HG02759 (cell line): Measurements from ENCODE around the gene ACOX3.
"Not testable (repeated sequence)": the region's sequence is repeated elsewhere in the genome, so short reads cannot be mapped to it uniquely, and the experiment has no call there.

ENCODE experiments used
- ATAC-seq: cut with Tn5 transposase; IDR thresholded peaks from one replicate; pipeline ENCODE4 v1.9.1; 2021; ENCODE audit warnings: mild to moderate bottlenecking, moderate library complexity; ENCODE audit not compliant: unreplicated experiment

Gene ACOX3

GRCh38 chr4:8435656-8436121 lies 4.8 kb downstream of the ACOX3 start:
- ATAC-seq, result peak; percentile 66

- ATAC-seq, result no peak
These were observed 6.1 kb downstream of the ACOX3 start for GRCh38 chr4:8434251-8435073.

GRCh38 chr4:8433136-8433535 lies 7.4 kb downstream of the ACOX3 start:
- no peak for ATAC-seq

- no peak for ATAC-seq
These were observed 9.0 kb downstream of the ACOX3 start for GRCh38 chr4:8431553-8431952.

- peak; percentile 96 for ATAC-seq
These were observed 12.0 kb downstream of the ACOX3 start for GRCh38 chr4:8428288-8429097.

GRCh38 chr4:8427761-8428287 lies 12.7 kb downstream of the ACOX3 start:
- ATAC-seq, result peak; percentile 53

GRCh38 chr4:8427262-8427661 lies 13.3 kb downstream of the ACOX3 start:
- no peak for ATAC-seq

GRCh38 chr4:8422786-8423185 lies 17.7 kb downstream of the ACOX3 start:
- ATAC-seq, result no peak

- no peak for ATAC-seq
These were observed 18.2 kb downstream of the ACOX3 start for GRCh38 chr4:8422327-8422726.

GRCh38 chr4:8420151-8420550 lies 20.4 kb downstream of the ACOX3 start:
- not testable (repeated sequence) for ATAC-seq

GRCh38 chr4:8419222-8420041 lies 21.1 kb downstream of the ACOX3 start:
- peak; percentile 67 for ATAC-seq

- no peak for ATAC-seq
These were observed 23.4 kb downstream of the ACOX3 start for GRCh38 chr4:8417071-8417614.

GRCh38 chr4:8414377-8414776 lies 26.1 kb downstream of the ACOX3 start:
- no peak for ATAC-seq

GRCh38 chr4:8412288-8412687 lies 28.2 kb downstream of the ACOX3 start:
- no peak for ATAC-seq

GRCh38 chr4:8411351-8412180 lies 29.0 kb downstream of the ACOX3 start:
- ATAC-seq, result no peak

GRCh38 chr4:8410641-8411271 lies 29.8 kb downstream of the ACOX3 start:
- ATAC-seq, result no peak

GRCh38 chr4:8410066-8410625 lies 30.4 kb downstream of the ACOX3 start:
- ATAC-seq, result no peak

- no peak for ATAC-seq
These were observed 31.1 kb downstream of the ACOX3 start for GRCh38 chr4:8409264-8410065.
